Testis (tissue), 3 donors: Measurements from ENCODE around the gene CCDC154. TPM values are rescaled to one million over a fixed set of nuclear protein-coding genes. Genes with fewer than 3 reads are reported as not detected.

Source experiments
- DNase-seq: peaks from one replicate; pipeline ENCODE4 v3.0.0-alpha.2; 2019
- H3K27ac ChIP-seq, 2 donors: fragments of 200-600 bp; sonication (generic); one replicate each; pipeline ENCODE4 v1.5.1; 2019
- H3K27me3 ChIP-seq: fragments of 200-600 bp; sonication (generic); one replicate; pipeline ENCODE4 v1.5.1; 2019
- H3K36me3 ChIP-seq: fragments of 200-600 bp; sonication (generic); one replicate; pipeline ENCODE4 v1.5.1; 2017; ENCODE audit warnings: low read depth; ENCODE audit errors: missing control alignments
- H3K4me1 ChIP-seq: fragments of 200-600 bp; sonication (generic); one replicate; pipeline ENCODE4 v1.5.1; 2019
- H3K4me3 ChIP-seq, 2 donors: fragments of 200-600 bp; sonication (generic); one replicate each; pipeline ENCODE4 v1.5.1; 2017 to 2019
- H3K9me3 ChIP-seq: fragments of 200-600 bp; sonication (generic); one replicate; pipeline ENCODE4 v1.5.1; 2017
- POLR2A ChIP-seq: fragments of 450-650 bp; IDR thresholded peaks from one replicate; pipeline ENCODE4 v1.6.1; 2017; ENCODE audit warnings: antibody characterized with exemption, mild to moderate bottlenecking, moderate library complexity
- WGBS, 2 donors: methylation state at CpG; one replicate each; pipeline ENCODE4 v1.1.5; 2018; 5-methylcytosine and 5-hydroxymethylcytosine counted together
- intact Hi-C: fragments of 100-400 bp; cut with DNase I; formaldehyde crosslinking; loops from one replicate; pipeline ENCODE4 v1.15.1; 2023; ENCODE audit warnings: low total_unique reads
- polyA plus RNA-seq: library from polyadenylated mRNA; stranded (reverse); fragments of 350-450 nt; fragmentation: Illumina TruSeq; extraction: RNeasy Lipid Tissue Mini Kit (QIAGEN cat#74804); gene quantifications from one replicate; pipeline ENCODE4 v1.2.3, GENCODE V29; 2014; ENCODE audit warnings: low read depth, low replicate concordance; ENCODE audit not compliant: insufficient read depth
- total RNA-seq, 2 donors: library from RNA; depleted of rRNA; stranded (reverse); fragments of >200 nt; gene quantifications; one replicate each; pipeline ENCODE4 v1.2.3, GENCODE V29; 2016
- TF ChIP-seq, protein P1 (sequence below), 3 experiments: fragments of 450-650 bp in 2 of 3; fragments of 200-600 bp in 1 of 3; sonication (generic) in 1 of 3; IDR thresholded peaks; one replicate each; pipeline ENCODE4 v1.5.1; 2016 to 2019; ENCODE audit warnings: antibody characterized with exemption in 3 of 3, mild to moderate bottlenecking in 2 of 3, moderate library complexity in 1 of 3

The CCDC154 gene
- total and polyA plus RNA-seq, 3 donors from 2014 or later = 7.6 to 18.0 (median 14.8) TPM

- no peaks in the 10 kb centered on the region for H3K4me1 ChIP-seq
- no peaks in the 10 kb centered on the region for H3K36me3 ChIP-seq
- H3K4me3 ChIP-seq = no peak overlapping the region
- TF ChIP-seq, protein P1, sequence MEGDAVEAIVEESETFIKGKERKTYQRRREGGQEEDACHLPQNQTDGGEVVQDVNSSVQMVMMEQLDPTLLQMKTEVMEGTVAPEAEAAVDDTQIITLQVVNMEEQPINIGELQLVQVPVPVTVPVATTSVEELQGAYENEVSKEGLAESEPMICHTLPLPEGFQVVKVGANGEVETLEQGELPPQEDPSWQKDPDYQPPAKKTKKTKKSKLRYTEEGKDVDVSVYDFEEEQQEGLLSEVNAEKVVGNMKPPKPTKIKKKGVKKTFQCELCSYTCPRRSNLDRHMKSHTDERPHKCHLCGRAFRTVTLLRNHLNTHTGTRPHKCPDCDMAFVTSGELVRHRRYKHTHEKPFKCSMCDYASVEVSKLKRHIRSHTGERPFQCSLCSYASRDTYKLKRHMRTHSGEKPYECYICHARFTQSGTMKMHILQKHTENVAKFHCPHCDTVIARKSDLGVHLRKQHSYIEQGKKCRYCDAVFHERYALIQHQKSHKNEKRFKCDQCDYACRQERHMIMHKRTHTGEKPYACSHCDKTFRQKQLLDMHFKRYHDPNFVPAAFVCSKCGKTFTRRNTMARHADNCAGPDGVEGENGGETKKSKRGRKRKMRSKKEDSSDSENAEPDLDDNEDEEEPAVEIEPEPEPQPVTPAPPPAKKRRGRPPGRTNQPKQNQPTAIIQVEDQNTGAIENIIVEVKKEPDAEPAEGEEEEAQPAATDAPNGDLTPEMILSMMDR (IDR thresholded peaks at IDR 0.05) = no peak
- TF ChIP-seq POLR2A = no peak
- no peaks in the 10 kb centered on the region for H3K27me3 ChIP-seq
- intact Hi-C loops = no loop called here
- no peak for DNase-seq
- H3K27ac ChIP-seq = no peak overlapping the region
- 89 to 90% methylated on average over 14 to 16 of the region's 16 CpGs for WGBS, 2 donors
- H3K9me3 ChIP-seq = no peaks in the 10 kb centered on the region
Observed at GRCh38 chr16:1387331-1387730, 57.0 kb downstream of the CCDC154 start.

GRCh38 chr16:1385232-1385631 lies 59.1 kb downstream of the CCDC154 start:
- no peak for DNase-seq
- no peak overlapping the region for H3K4me3 ChIP-seq
- no peak overlapping the region for H3K27ac ChIP-seq
- intact Hi-C loops = no loop called here
- no peaks in the 10 kb centered on the region for H3K9me3 ChIP-seq
- 94 to 95% methylated on average over 14 to 38 of the region's 39 CpGs for WGBS, 2 donors
- H3K4me1 ChIP-seq = no peaks in the 10 kb centered on the region
- no peaks in the 10 kb centered on the region for H3K27me3 ChIP-seq
- H3K36me3 ChIP-seq = no peaks in the 10 kb centered on the region
- TF ChIP-seq, protein P1 (IDR thresholded peaks at IDR 0.05) = no peak
- no peak for TF ChIP-seq POLR2A

Other genes starting within 250 kb of the CCDC154 start
- 1 to 10 TPM in 1 of 2 donors, not detected in 1; 1.2 TPM for gene TPSG1, start 219.3 kb downstream of the CCDC154 start, total RNA-seq
- not detected for gene TPSG1, start 219.3 kb downstream of the CCDC154 start, polyA plus RNA-seq
- gene TPSB2, start 214.4 kb downstream of the CCDC154 start, total RNA-seq = 10 to 100 TPM; 10.8 to 49.5 TPM
- gene TPSB2, start 214.4 kb downstream of the CCDC154 start, polyA plus RNA-seq = 16.1 TPM
- 10 to 100 TPM; 11.7 to 32.0 TPM for gene TPSAB1, start 203.9 kb downstream of the CCDC154 start, total RNA-seq
- 12.2 TPM for gene TPSAB1, start 203.9 kb downstream of the CCDC154 start, polyA plus RNA-seq
- 1 to 10 TPM; 1.1 to 1.6 TPM for gene TPSD1, start 188.5 kb downstream of the CCDC154 start, total RNA-seq
- 1.1 TPM for gene TPSD1, start 188.5 kb downstream of the CCDC154 start, polyA plus RNA-seq
- 100 to 1,000 TPM; 116 to 127 TPM for gene UBE2I, start 134.9 kb downstream of the CCDC154 start, total RNA-seq
- 143 TPM for gene UBE2I, start 134.9 kb downstream of the CCDC154 start, polyA plus RNA-seq
- gene BAIAP3, start 110.9 kb downstream of the CCDC154 start, total RNA-seq = 10 to 100 TPM; 29.8 to 60.4 TPM
- 23.0 TPM for gene BAIAP3, start 110.9 kb downstream of the CCDC154 start, polyA plus RNA-seq
- gene TSR3, start 92.7 kb downstream of the CCDC154 start, total RNA-seq = 10 to 100 TPM; 79.4 to 89.5 TPM
- 40.9 TPM for gene TSR3, start 92.7 kb downstream of the CCDC154 start, polyA plus RNA-seq
- 100 to 1,000 TPM; 106 to 150 TPM for gene GNPTG, start 92.6 kb downstream of the CCDC154 start, total RNA-seq
- 67.8 TPM for gene GNPTG, start 92.6 kb downstream of the CCDC154 start, polyA plus RNA-seq
- 10 to 100 TPM; 49.2 to 49.9 TPM for gene UNKL, start 29.9 kb downstream of the CCDC154 start, total RNA-seq
- gene UNKL, start 29.9 kb downstream of the CCDC154 start, polyA plus RNA-seq = 23.7 TPM
- gene UQCC4, start 23.8 kb downstream of the CCDC154 start, total RNA-seq = 10 to 100 TPM; 22.8 to 27.7 TPM
- 17.5 TPM for gene UQCC4, start 23.8 kb downstream of the CCDC154 start, polyA plus RNA-seq
- under 1 TPM; 0.31 to 0.71 TPM for gene PERCC1, start 13.5 kb downstream of the CCDC154 start, total RNA-seq
- not detected for gene PERCC1, start 13.5 kb downstream of the CCDC154 start, polyA plus RNA-seq
- gene CLCN7, start 30.5 kb upstream of the CCDC154 start, total RNA-seq = 100 to 1,000 TPM; 152 to 160 TPM
- 79.6 TPM for gene CLCN7, start 30.5 kb upstream of the CCDC154 start, polyA plus RNA-seq
- gene PTX4, start 44.4 kb upstream of the CCDC154 start, total RNA-seq = 1 to 10 TPM; 1.7 to 3.4 TPM
- gene PTX4, start 44.4 kb upstream of the CCDC154 start, polyA plus RNA-seq = 1.3 TPM
- gene TELO2, start 48.8 kb upstream of the CCDC154 start, total RNA-seq = 10 to 100 TPM; 45.2 to 46.0 TPM
- 25.7 TPM for gene TELO2, start 48.8 kb upstream of the CCDC154 start, polyA plus RNA-seq
- 10 to 100 TPM; 19.4 to 21.4 TPM for gene TMEM204, start 89.1 kb upstream of the CCDC154 start, total RNA-seq
- gene TMEM204, start 89.1 kb upstream of the CCDC154 start, polyA plus RNA-seq = 13.7 TPM
- gene IFT140, start 167.5 kb upstream of the CCDC154 start, total RNA-seq = 10 to 100 TPM; 57.4 to 74.0 TPM
- gene IFT140, start 167.5 kb upstream of the CCDC154 start, polyA plus RNA-seq = 113 TPM
- 10 to 100 TPM; 54.8 to 65.1 TPM for gene CRAMP1, start 167.8 kb upstream of the CCDC154 start, total RNA-seq
- gene CRAMP1, start 167.8 kb upstream of the CCDC154 start, polyA plus RNA-seq = 54.1 TPM
- gene JPT2, start 233.7 kb upstream of the CCDC154 start, total RNA-seq = 10 to 100 TPM; 25.8 to 27.9 TPM
- 45.2 TPM for gene JPT2, start 233.7 kb upstream of the CCDC154 start, polyA plus RNA-seq